Stomach smooth muscle (tissue), 2 donors: ENCODE measurements around the gene SLC8A1.

Source experiments
- H3K27ac ChIP-seq: one replicate; pipeline ENCODE4 v1.7.0; 2013; ENCODE audit warnings: mild to moderate bottlenecking, low read length, inconsistent platforms
- H3K27me3 ChIP-seq, 2 donors: one replicate each; pipeline ENCODE4 v1.7.0; 2013; ENCODE audit warnings: low read length in 2 of 2; ENCODE audit not compliant: insufficient read depth in 2 of 2, control insufficient read depth in 1 of 2
- H3K36me3 ChIP-seq, 2 donors: one replicate each; pipeline ENCODE4 v1.7.0; 2013; ENCODE audit warnings: low read length in 2 of 2; ENCODE audit not compliant: control insufficient read depth in 2 of 2, insufficient read depth in 2 of 2
- H3K4me1 ChIP-seq: one replicate; pipeline ENCODE4 v1.7.0; 2013; ENCODE audit warnings: low read length; ENCODE audit not compliant: control insufficient read depth, insufficient read depth
- H3K4me3 ChIP-seq, 2 donors: one replicate each; pipeline ENCODE4 v1.7.0; 2013; ENCODE audit warnings: low read length in 2 of 2
- H3K9ac ChIP-seq, 2 donors: one replicate each; pipeline ENCODE4 v1.7.0; 2013; ENCODE audit warnings: low read length in 2 of 2, mild to moderate bottlenecking in 1 of 2
- H3K9me3 ChIP-seq, 2 donors: one replicate each; pipeline ENCODE4 v1.7.0; 2013; ENCODE audit warnings: low read length in 2 of 2; ENCODE audit not compliant: control insufficient read depth in 2 of 2
- donor health status: healthy.
- donor health status: Pancreatic carcinoma.

The SLC8A1 gene

DNA sequence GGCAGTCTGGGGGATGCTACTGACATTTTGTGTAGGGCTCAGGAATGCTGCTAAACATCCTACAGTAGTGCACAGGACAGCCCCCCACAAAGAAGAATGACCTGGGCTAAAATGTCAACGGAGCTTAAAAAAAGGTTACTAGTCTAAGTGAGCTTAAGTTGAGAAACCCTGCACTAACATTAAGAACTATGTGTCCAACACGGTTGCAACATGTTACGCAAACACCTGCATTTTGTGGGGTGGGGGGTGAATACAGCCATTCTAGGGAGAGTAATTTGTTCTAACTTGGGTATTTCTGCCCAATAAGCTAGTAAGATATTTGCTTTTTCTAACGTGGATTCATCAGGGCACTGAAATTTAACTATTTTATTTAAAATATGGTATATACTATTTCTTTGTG lies 57.9 kb downstream of the SLC8A1 start:
- Histone ChIP-seq H3K9me3 (no peaks in the 10 kb centered on the region), H3K27ac (no peak overlapping the region), H3K4me1 (no peaks in the 10 kb centered on the region), H3K9ac (no peak overlapping the region), H3K27me3 (no peaks in the 10 kb centered on the region), H3K4me3 (no peak overlapping the region), H3K36me3 (no peaks in the 10 kb centered on the region)

DNA sequence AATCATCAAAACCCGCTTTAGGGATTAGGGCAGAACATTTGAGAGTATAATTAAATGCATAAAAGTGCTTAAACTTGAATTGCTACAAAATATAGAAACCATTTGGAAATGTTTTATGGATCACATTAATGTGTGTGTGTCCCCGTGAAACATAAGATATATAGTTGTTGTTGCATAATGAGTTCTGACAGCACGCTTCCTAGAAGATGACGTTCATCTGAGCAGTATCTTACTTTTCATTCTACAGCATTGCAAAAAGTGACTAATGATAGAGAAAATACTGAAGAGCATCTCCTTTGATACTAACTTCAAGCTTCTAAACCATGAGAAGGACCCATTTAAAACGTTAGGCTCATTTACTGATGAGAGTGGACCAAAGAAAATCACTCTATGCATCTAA lies 63.7 kb downstream of the SLC8A1 start:
- Histone ChIP-seq H3K27me3 (no peaks in the 10 kb centered on the region), H3K4me3 (no peak overlapping the region), H3K9ac (no peak overlapping the region), H3K27ac (no peak overlapping the region), H3K4me1 (no peaks in the 10 kb centered on the region), H3K36me3 (no peaks in the 10 kb centered on the region), H3K9me3 (no peaks in the 10 kb centered on the region)

DNA sequence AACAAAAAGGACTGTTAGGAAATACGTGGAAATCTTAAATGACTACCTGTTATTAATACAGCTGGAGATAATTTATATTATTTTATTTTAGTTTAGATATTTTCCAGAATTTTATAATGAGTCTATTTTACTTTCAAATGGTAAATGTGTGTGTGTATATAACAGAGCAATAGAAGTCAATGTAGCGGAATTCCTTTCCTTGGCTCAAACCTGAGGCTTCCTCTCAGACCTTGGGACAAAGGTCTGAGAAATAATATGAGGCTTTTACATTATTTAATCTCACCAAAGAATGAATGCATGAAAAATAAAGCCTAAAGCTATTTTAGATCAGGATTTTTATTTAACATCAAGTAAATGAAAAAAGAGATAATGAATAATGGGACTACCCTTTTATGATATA lies 65.7 kb downstream of the SLC8A1 start:
- Histone ChIP-seq H3K9ac (no peak overlapping the region), H3K27me3 (no peaks in the 10 kb centered on the region), H3K4me1 (no peaks in the 10 kb centered on the region), H3K27ac (no peak overlapping the region), H3K4me3 (no peak overlapping the region), H3K9me3 (no peaks in the 10 kb centered on the region), H3K36me3 (no peaks in the 10 kb centered on the region)

DNA sequence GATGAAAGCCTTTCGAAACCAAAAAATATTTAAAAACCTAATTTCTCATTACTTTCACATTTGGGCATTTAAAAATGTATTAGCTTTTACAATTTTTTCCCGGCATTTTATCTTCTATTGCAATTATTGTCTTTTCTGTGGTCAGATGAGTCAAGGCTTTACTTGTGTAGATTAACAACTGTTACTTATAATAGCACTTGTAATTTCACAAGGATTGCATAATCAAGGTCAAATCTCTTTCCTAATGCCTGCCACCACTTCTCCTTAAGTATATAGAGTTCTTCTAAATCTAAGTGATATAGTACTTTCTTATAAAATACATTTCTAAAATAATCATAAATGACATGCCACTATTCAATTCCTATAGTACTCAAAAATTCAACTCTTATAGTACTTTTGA lies 67.2 kb downstream of the SLC8A1 start:
- H3K36me3 ChIP-seq, result no peaks in the 10 kb centered on the region
- no peaks in the 10 kb centered on the region for H3K27me3 ChIP-seq
- H3K9me3 ChIP-seq, result no peaks in the 10 kb centered on the region
- H3K4me1 ChIP-seq, result no peaks in the 10 kb centered on the region
- H3K4me3 ChIP-seq, result no peak overlapping the region
- H3K9ac ChIP-seq, result no peak overlapping the region
- H3K27ac ChIP-seq, result no peak overlapping the region

DNA sequence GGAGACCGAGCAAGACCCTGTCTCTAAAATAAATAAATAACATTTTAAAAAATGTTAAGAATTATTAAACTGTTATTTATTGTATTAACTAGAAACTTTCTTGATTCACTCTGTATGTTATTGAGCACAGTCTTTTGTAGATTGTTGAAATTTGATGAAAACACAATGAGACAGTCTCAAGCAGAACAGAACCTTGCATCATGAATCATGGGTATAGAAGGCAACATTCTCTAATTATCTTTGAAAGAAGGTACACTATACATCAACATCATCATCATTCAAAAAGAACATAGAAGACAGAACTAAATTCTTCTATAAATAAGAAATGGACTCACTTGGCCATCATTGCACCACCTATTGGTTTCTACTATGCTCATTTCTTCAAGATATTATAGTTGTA lies 67.7 kb downstream of the SLC8A1 start:
- H3K36me3 ChIP-seq, result no peaks in the 10 kb centered on the region
- no peak overlapping the region for H3K9ac ChIP-seq
- no peak overlapping the region for H3K27ac ChIP-seq
- H3K4me1 ChIP-seq, result no peaks in the 10 kb centered on the region
- H3K4me3 ChIP-seq, result no peak overlapping the region
- H3K9me3 ChIP-seq, result no peaks in the 10 kb centered on the region
- H3K27me3 ChIP-seq, result no peaks in the 10 kb centered on the region

DNA sequence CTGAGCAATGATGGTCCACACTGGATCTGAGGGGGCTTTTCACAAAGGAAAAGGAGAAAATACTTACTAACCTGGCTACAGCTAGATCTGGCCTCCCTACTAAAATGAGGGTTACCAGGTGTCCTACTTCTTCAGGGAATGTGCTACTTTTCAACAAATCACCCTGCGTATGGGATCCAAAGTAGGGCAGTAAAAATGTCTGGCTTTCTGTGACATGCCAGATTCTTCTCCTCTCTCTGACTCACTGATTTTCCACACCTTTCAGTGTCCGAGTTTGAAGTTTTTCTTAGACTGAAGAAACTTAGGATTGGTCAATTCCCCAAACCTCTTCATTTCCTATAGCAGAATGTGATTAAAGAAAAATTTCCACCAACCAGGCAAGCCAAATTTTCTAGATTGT lies 71.2 kb downstream of the SLC8A1 start:
- H3K9me3 ChIP-seq, result no peaks in the 10 kb centered on the region
- H3K27ac ChIP-seq, result no peak overlapping the region
- H3K4me3 ChIP-seq, result no peak overlapping the region
- H3K4me1 ChIP-seq, result no peaks in the 10 kb centered on the region
- no peaks in the 10 kb centered on the region for H3K36me3 ChIP-seq
- no peak overlapping the region for H3K9ac ChIP-seq
- no peaks in the 10 kb centered on the region for H3K27me3 ChIP-seq

DNA sequence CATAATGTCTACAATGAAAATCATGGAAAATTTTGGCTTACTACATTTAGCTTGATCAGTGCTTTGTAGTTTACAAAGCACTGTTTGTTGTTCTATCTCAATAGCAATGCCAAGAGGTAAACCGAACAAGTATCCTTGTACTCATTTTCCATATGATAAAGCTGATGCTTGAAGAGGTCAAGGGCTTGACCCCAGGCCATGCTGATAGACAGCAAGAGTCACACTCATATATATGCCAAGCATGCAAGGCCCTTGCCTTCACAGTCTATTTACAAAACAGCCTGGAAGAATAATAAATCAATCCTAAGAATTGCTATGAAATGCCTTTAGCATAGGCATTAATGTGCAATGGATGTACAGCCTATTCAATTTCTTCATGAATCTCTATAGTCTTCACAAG lies 71.8 kb downstream of the SLC8A1 start:
- H3K27ac ChIP-seq, result no peak overlapping the region
- H3K27me3 ChIP-seq, result no peaks in the 10 kb centered on the region
- H3K4me1 ChIP-seq, result no peaks in the 10 kb centered on the region
- H3K9ac ChIP-seq, result no peak overlapping the region
- H3K9me3 ChIP-seq, result no peaks in the 10 kb centered on the region
- no peaks in the 10 kb centered on the region for H3K36me3 ChIP-seq
- no peak overlapping the region for H3K4me3 ChIP-seq

DNA sequence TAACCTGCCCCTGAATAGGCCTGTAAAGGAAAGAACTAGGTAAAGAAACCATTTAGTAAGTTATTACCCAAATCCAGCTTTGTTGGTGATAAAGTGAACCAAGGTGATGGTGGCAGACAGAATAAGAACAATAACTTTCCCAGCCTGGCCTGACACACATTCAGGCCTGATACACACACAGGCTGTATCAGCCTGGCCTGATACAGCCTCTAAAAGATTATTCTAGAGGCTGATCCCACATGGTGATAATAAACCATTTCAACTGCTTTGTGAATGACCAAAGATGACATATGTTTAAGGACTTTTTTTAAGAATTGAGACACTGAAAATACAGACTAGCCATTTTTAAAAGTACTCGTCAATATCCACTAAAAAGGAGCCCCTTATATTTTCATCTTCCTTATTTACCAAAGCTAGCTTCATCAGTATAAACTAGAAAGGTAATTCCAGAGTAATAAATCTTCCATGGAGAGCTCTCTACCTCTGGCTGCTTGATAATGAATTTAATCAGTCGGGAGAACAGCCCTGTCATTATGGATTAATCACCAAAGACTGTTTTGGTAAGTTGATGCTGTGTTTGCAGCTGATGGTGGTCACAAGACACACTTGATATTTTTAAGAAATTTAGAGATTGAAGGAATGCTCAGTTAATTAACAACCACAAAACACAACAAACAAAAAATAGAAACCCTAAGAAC lies 77.2 kb downstream of the SLC8A1 start:
- Histone ChIP-seq H3K27me3 (no peaks in the 10 kb centered on the region), H3K9ac (no peak overlapping the region), H3K9me3 (no peaks in the 10 kb centered on the region), H3K4me3 (no peak overlapping the region), H3K27ac (no peak overlapping the region), H3K36me3 (no peaks in the 10 kb centered on the region), H3K4me1 (peaks cover 16% of the 10 kb centered on the region)

DNA sequence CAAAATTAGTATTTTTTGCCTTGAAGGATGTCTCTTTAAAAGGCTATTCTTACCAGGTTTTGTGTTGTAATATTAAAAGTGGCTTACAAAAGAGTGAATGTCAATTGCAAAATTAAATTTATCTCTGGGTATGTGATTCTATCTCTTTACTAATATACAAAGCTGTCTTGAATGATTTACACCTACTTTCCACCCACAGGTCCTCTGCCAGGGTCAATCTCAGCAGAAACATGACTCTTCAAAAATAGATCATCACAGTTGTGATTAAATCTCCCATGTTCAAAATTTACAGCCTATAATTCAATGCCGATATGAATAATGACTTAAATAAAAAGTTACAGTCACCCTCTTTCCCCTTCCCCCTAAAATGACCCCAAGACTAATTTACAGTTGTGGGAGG lies 78.8 kb downstream of the SLC8A1 start:
- no peaks in the 10 kb centered on the region for H3K27me3 ChIP-seq
- no peak overlapping the region for H3K27ac ChIP-seq
- H3K4me3 ChIP-seq, result no peak overlapping the region
- peaks cover 16% of the 10 kb centered on the region for H3K4me1 ChIP-seq
- H3K9me3 ChIP-seq, result no peaks in the 10 kb centered on the region
- H3K9ac ChIP-seq, result no peak overlapping the region
- H3K36me3 ChIP-seq, result no peaks in the 10 kb centered on the region

DNA sequence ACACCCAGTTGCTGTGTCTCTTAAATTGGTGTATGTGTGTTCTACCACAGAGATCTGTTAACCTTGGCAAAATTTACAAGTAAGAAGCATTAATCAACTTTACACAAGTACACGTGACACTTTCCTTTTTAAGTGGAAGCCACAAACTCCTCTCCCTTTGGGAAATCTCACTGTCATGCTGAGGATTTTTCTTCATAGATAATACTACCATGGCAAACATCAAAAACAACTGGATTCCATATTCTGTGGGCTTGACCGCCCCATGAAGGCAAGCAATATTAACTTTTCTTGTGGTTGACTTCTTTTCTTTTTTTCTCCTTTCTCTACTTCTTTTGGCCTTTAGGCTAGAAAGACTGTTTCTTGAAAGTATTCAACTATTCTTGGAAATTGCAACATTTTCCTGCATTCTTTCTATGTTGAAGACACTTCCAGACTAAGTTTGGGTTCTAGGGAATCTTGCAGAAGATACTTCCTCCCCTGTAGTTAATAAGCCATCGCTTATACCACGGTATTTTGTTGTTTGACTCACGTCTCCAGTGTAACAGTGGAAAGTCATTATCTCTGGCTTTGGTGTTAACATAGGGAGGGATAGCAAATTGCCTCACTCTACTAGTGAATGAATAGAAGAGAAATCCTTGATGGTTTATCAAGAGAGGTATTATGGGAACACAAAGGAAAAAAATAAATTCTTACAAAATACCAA lies 79.5 kb downstream of the SLC8A1 start:
- Histone ChIP-seq H3K9ac (peak overlapping the region in 1 of 2 donors; percentile 3), H3K4me3 (peak overlapping the region in 1 of 2 donors; percentile 12), H3K27me3 (no peaks in the 10 kb centered on the region), H3K4me1 (peaks cover 16% of the 10 kb centered on the region), H3K27ac (peak overlapping the region; percentile 76), H3K36me3 (no peaks in the 10 kb centered on the region), H3K9me3 (no peaks in the 10 kb centered on the region)
